IMR-90 (cell line): Measurements from ENCODE around the gene ATF5. TPM values are rescaled to one million over a fixed set of nuclear protein-coding genes. Genes with fewer than 3 reads are reported as not detected.
"Not testable (repeated sequence)": the region's sequence is repeated elsewhere in the genome, so short reads cannot be mapped to it uniquely, and the experiment has no call there.

Source experiments
- ATAC-seq: fragments of 200-7000 bp; cut with Tn5 transposase; 2 replicates; pipeline ENCODE4 v1.9.1; 2020; ENCODE audit warnings: low read depth, mild to moderate bottlenecking, moderate library complexity
- BruUV-seq: library from RNA; stranded (reverse); fragments of 400-500 nt; replicated peaks from 2 replicates; lab custom pipeline; 2021; lab: Mats Ljungman, UMichigan
- CTCF ChIA-PET: fragments of 300-600 bp; formaldehyde crosslinking; extraction: SDS; loops from one replicate; lab custom pipeline; 2021; ENCODE audit warnings: antibody characterized with exemption; lab: Yijun Ruan, JAX
- POLR2A ChIA-PET: fragments of 300-600 bp; sonication (Branson Sonifier 250); formaldehyde crosslinking; loops from one replicate; lab custom pipeline; 2022; ENCODE audit warnings: antibody characterized with exemption; ENCODE audit not compliant: unreplicated experiment; lab: Charles Lee
- DNase-seq: peaks from one replicate; pipeline ENCODE4 v3.0.0; 2013
- H2AFZ ChIP-seq: replicated peaks from 2 replicates; pipeline ENCODE3; 2013; ENCODE audit warnings: low read length, mild to moderate bottlenecking; ENCODE audit not compliant: poor library complexity
- H2AK5ac ChIP-seq: 2 replicates; pipeline ENCODE4 v1.6.1; 2013; ENCODE audit warnings: low read depth, low read length, inconsistent platforms
- H2AK9ac ChIP-seq: replicated peaks from 2 replicates; pipeline ENCODE3; 2013; ENCODE audit warnings: mild to moderate bottlenecking, low read depth, low read length, moderate library complexity; ENCODE audit not compliant: poor library complexity
- H2BK120ac ChIP-seq: 2 replicates; pipeline ENCODE4 v1.6.1; 2013; ENCODE audit warnings: low read depth, low read length, inconsistent platforms
- H2BK15ac ChIP-seq: 3 replicates; pipeline ENCODE4 v1.6.1; 2013; ENCODE audit warnings: low read depth, low read length, inconsistent platforms
- H2BK20ac ChIP-seq: 2 replicates; pipeline ENCODE4 v1.6.1; 2013; ENCODE audit warnings: low read depth, mild to moderate bottlenecking, inconsistent platforms, low read length, moderate library complexity
- H2BK5ac ChIP-seq: 2 replicates; pipeline ENCODE4 v1.6.1; 2013; ENCODE audit warnings: mild to moderate bottlenecking, low read depth, low read length, inconsistent platforms; ENCODE audit not compliant: poor library complexity, severe bottlenecking
- H3K14ac ChIP-seq: replicated peaks from 2 replicates; pipeline ENCODE4 v1.6.1; 2013; ENCODE audit warnings: low read depth, low read length, inconsistent platforms
- H3K18ac ChIP-seq: 2 replicates; pipeline ENCODE4 v1.6.1; 2013; ENCODE audit warnings: low read depth, low read length, control low read depth
- H3K23ac ChIP-seq: 2 replicates; pipeline ENCODE4 v1.6.1; 2013; ENCODE audit warnings: low read depth, low read length, inconsistent platforms
- H3K27ac ChIP-seq: 2 replicates; pipeline ENCODE4 v1.5.1; 2013; ENCODE audit warnings: mild to moderate bottlenecking, control low read depth, low read length; ENCODE audit not compliant: insufficient read depth
- H3K27me3 ChIP-seq: 2 replicates; pipeline ENCODE4 v1.6.1; 2013; ENCODE audit warnings: low read length; ENCODE audit not compliant: control insufficient read depth, insufficient read depth
- H3K36me3 ChIP-seq: 2 replicates; pipeline ENCODE4 v1.6.1; 2013; ENCODE audit warnings: low read length, mixed read lengths; ENCODE audit not compliant: control insufficient read depth, insufficient read depth
- H3K4ac ChIP-seq: 2 replicates; pipeline ENCODE4 v1.6.1; 2013; ENCODE audit warnings: low read depth, low read length, inconsistent platforms
- H3K4me1 ChIP-seq: 2 replicates; pipeline ENCODE4 v1.6.1; 2013; ENCODE audit warnings: low read length, mixed read lengths; ENCODE audit not compliant: control insufficient read depth, insufficient read depth
- H3K4me2 ChIP-seq: 2 replicates; pipeline ENCODE4 v1.6.1; 2013; ENCODE audit warnings: low read depth, mild to moderate bottlenecking, control low read depth, low read length, moderate library complexity
- H3K4me3 ChIP-seq: 2 replicates; pipeline ENCODE4 v1.5.1; 2013; ENCODE audit warnings: low read depth, mild to moderate bottlenecking, control low read depth, low read length, moderate library complexity; ENCODE audit not compliant: insufficient read depth
- H3K56ac ChIP-seq: 2 replicates; pipeline ENCODE4 v1.6.1; 2013; ENCODE audit warnings: low read length, inconsistent platforms; ENCODE audit not compliant: insufficient read depth; ENCODE audit errors: extremely low read depth
- H3K79me1 ChIP-seq, 2 experiments: 2 replicates each; pipeline ENCODE4 v1.6.1; 2013; ENCODE audit warnings: low read length in 2 of 2, inconsistent platforms in 1 of 2, low read depth in 1 of 2
- H3K9ac ChIP-seq: 2 replicates; pipeline ENCODE4 v1.6.1; 2013; ENCODE audit warnings: low read depth, low read length, control low read depth
- H3K9me1 ChIP-seq: 2 replicates; pipeline ENCODE4 v1.6.1; 2013; ENCODE audit warnings: low read length, inconsistent platforms; ENCODE audit not compliant: insufficient read depth
- H3K9me3 ChIP-seq: 2 replicates; pipeline ENCODE4 v1.6.1; 2013; ENCODE audit warnings: low read length; ENCODE audit not compliant: control insufficient read depth, insufficient read depth
- H4K20me1 ChIP-seq: 2 replicates; pipeline ENCODE4 v1.6.1; 2013; ENCODE audit warnings: low read length, inconsistent platforms; ENCODE audit not compliant: insufficient read depth
- H4K5ac ChIP-seq: 2 replicates; pipeline ENCODE4 v1.6.1; 2013; ENCODE audit warnings: mild to moderate bottlenecking, low read depth, low read length, control low read depth
- H4K8ac ChIP-seq, 2 experiments: 2 replicates each; pipeline ENCODE4 v1.6.1; 2013; ENCODE audit warnings: low read depth in 2 of 2, low read length in 2 of 2, control low read depth in 1 of 2, inconsistent platforms in 1 of 2
- H4K91ac ChIP-seq: 2 replicates; pipeline ENCODE4 v1.6.1; 2013; ENCODE audit warnings: low read depth, low read length, inconsistent platforms; ENCODE audit not compliant: insufficient read depth
- RCOR1 ChIP-seq: IDR thresholded peaks from 2 replicates; pipeline ENCODE4 v1.6.1; 2012; ENCODE audit warnings: mild to moderate bottlenecking, low read length, improper control_type of control experiment; ENCODE audit not compliant: insufficient replicate concordance
- WGBS, 2 experiments: methylation state at CpG; one replicate each; pipeline versions ENCODE4 v1.1.5 to v1.1.7; 2013; ENCODE audit warnings: missing lambda C conversion rate in 2 of 2; ENCODE audit not compliant: insufficient read length in 1 of 2; ENCODE audit errors: extremely low coverage in 2 of 2; 5-methylcytosine and 5-hydroxymethylcytosine counted together
- dilution Hi-C: fragments of 300-500 bp; cut with HindIII; formaldehyde crosslinking; loops from one replicate; pipeline ENCODE4 v1.14.3; 2018; ENCODE audit warnings: low sequenced_read_pairs; ENCODE audit not compliant: unreplicated experiment
- in situ Hi-C: fragments of 300-500 bp; cut with MboI; formaldehyde crosslinking; loops from 3 replicates; pipeline ENCODE4 v1.14.3; 2019; ENCODE audit warnings: low sequenced_read_pairs, inconsistent platforms, mixed read lengths
- intact Hi-C: fragments of 100-400 bp; cut with micrococcal nuclease; formaldehyde crosslinking; loops from 2 replicates; pipeline ENCODE4 v1.10.0; 2022
- polyA plus RNA-seq, 3 experiments: library from polyadenylated mRNA; depleted of rRNA; stranded (reverse); fragments of >200 nt; gene quantifications; 2 replicates each; pipeline ENCODE4 v1.2.3, GENCODE V29; 2012; ENCODE audit warnings: low replicate concordance in 1 of 3
- total RNA-seq: library from RNA; depleted of rRNA; stranded (reverse); fragments of >200 nt; gene quantifications from 2 replicates; pipeline ENCODE4 v1.2.3, GENCODE V29; 2012
- TF ChIP-seq, protein P1 (sequence below): fragments of 150-350 bp; IDR thresholded peaks from 2 replicates; pipeline ENCODE4 v1.6.1; 2017; ENCODE audit warnings: mild to moderate bottlenecking, antibody characterized with exemption, low read length, low read depth

Gene ATF5
- total and polyA plus RNA-seq, 2 of the 4 experiments (the other 2 are of a cell fraction), result 2.7 to 15.7 TPM

GRCh38 chr19:49940482-49940791 lies 11.4 kb downstream of the ATF5 start:
- DNase-seq (no peak), ATAC-seq (no peak)
- Histone ChIP-seq H3K36me3 (no peaks in the 10 kb centered on the region), H2AK5ac (no peak overlapping the region), H2BK15ac (no peak overlapping the region), H2AK9ac (no peak overlapping the region), H4K8ac (no peak overlapping the region), H3K14ac (no peak overlapping the region), H3K23ac (no peak overlapping the region), H3K27me3 (no peaks in the 10 kb centered on the region; the same call in 1 of the 2 replicates), H3K4me2 (no peak overlapping the region), H2BK5ac (no peak overlapping the region), H3K18ac (no peak overlapping the region), H4K91ac (no peak overlapping the region), H3K79me1 (no peaks in the 10 kb centered on the region), H3K4me1 (no peaks in the 10 kb centered on the region), H3K4ac (no peak overlapping the region), H2BK20ac (no peak overlapping the region), H3K4me3 (no peak overlapping the region), H3K9me3 (no peaks in the 10 kb centered on the region), H3K56ac (no peak overlapping the region), H3K9me1 (no peaks in the 10 kb centered on the region), H4K5ac (no peak overlapping the region), H4K20me1 (no peaks in the 10 kb centered on the region), H2AFZ (no peak overlapping the region), H2BK120ac (no peak overlapping the region), H3K27ac (no peak overlapping the region), H3K9ac (no peak overlapping the region)
- in situ Hi-C loops (no loop called here), intact Hi-C loops (no loop called here), dilution Hi-C loops (no loop called here)
- ChIA-PET CTCF (interaction anchor here (1.4 kb wide), 1 partner anchor 39 kb away, joined by 3 read pairs; no protein-coding TSS in a partner anchor), POLR2A (no interaction called here)
- TF ChIP-seq RCOR1, result no peak
- TF ChIP-seq, protein P1, sequence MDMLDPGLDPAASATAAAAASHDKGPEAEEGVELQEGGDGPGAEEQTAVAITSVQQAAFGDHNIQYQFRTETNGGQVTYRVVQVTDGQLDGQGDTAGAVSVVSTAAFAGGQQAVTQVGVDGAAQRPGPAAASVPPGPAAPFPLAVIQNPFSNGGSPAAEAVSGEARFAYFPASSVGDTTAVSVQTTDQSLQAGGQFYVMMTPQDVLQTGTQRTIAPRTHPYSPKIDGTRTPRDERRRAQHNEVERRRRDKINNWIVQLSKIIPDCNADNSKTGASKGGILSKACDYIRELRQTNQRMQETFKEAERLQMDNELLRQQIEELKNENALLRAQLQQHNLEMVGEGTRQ, result no peak
- WGBS, 2 experiments, result no CpG with 5 or more reads among the region's 5 CpGs
- BruUV-seq, result no TSS peak

DNA sequence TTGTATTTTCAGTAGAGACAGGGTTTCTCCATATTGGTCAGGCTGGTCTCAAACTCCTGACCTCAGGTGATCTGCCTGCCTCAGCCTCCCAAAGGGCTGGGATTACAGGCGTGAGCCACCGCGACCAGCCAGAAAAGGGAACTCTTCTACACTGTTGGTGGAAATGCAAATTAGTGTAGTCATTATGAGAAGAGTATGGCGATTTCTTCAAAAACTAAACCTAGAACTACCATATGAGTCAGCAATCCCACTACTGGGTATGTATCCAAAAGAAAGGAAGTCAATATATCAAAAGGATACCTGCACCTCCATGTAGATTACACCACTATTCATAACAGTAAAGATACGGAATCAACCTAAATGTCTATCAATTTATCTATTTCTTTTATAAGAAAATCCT lies 15.6 kb downstream of the ATF5 start:
- H2BK20ac ChIP-seq, H3K23ac ChIP-seq, in situ Hi-C loops, H4K5ac ChIP-seq, H3K4me2 ChIP-seq, H3K36me3 ChIP-seq, CTCF ChIA-PET, H3K9me3 ChIP-seq, H2BK15ac ChIP-seq, H4K8ac ChIP-seq, H3K9me1 ChIP-seq, intact Hi-C loops, H3K14ac ChIP-seq, H2AK9ac ChIP-seq, H3K4ac ChIP-seq, POLR2A ChIA-PET, DNase-seq, H2AFZ ChIP-seq, dilution Hi-C loops, H3K4me3 ChIP-seq, H3K27ac ChIP-seq, H2AK5ac ChIP-seq, H2BK5ac ChIP-seq, H2BK120ac ChIP-seq, H4K91ac ChIP-seq, H3K4me1 ChIP-seq, H3K27me3 ChIP-seq, H4K20me1 ChIP-seq, H3K9ac ChIP-seq, ATAC-seq, H3K56ac ChIP-seq, BruUV-seq, H3K18ac ChIP-seq, H3K79me1 ChIP-seq: not testable (repeated sequence)
- WGBS, 2 experiments, result no CpG with 5 or more reads among the region's 5 CpGs
